HK-2 (cell line): ENCODE measurements around the gene DCAF6.

Source experiments
- DNase-seq: peaks from one replicate; pipeline ENCODE4 v3.0.0-alpha.2; 2018; ENCODE audit not compliant: unreplicated experiment

Gene DCAF6

DNA sequence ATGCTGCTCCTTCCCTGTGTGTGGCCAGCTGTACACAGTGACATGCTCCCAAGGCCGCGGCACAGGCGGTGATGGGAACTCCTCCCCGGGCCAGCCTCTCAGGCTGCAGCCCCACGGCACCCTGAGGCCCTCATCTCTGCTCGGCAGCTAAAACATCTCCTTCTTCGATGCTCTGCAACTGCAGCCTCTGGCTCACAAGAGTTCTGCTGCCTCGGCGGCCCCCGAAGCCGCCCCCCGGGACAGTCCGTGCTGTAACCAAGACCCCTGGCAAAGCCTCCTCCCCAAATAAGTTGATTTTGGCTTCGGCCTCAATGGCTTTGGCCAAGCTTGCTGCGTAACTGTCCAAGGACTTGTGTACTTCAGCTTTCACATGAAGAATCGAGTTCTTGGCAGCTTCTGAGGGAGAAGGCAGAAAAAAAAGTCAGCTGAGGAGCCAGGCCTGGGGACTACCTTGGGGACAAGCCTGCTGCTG, 149.0 kb downstream of the DCAF6 start:
- no peak for DNase-seq

GRCh38 chr1:168086438-168086837, 150.0 kb downstream of the DCAF6 start:
- DNase-seq: no peak

GRCh38 chr1:168087696-168088095, 151.2 kb downstream of the DCAF6 start:
- DNase-seq: no peak

DNA sequence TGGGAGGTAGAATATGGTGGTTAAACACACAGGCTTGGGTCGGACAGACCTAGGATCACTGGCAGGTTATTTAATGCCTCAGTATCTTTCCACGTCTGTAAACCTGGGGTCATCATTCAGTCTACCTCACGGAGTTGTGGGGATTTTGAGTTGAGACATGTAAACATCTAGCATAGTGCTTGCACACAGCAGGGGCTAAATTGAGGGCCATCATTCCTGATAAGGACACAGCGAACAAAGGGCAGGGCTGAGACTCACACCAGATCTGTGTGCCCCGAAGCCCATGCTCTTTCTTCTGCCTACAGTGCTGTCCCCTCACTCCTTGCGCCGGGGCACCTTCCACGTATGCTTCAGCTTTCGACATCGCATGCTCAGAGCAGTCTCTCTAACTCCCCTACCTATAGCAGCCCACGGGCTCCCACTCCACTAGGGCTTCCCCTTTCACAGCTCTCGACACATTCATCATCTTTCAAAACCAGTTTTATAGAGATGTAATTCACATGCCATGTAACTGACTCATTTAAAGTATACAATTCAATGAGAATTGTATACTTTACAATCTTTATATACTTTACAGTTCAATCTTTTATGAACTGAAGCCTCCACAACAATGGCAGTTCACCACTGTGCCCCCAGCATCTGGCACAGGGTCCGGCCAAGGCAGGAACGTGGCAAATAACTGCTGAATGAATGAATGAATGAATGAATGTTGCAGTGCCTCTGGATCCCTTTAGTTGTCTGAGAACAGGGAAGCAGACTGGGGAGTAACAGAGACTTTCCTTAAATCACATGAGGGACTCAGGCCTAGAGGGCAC, 152.2 kb downstream of the DCAF6 start:
- no peak for DNase-seq

GRCh38 chr1:168089326-168089978, 153.0 kb downstream of the DCAF6 start:
- no peak for DNase-seq

- DNase-seq: no peak
These were observed 153.5 kb downstream of the DCAF6 start for GRCh38 chr1:168089979-168090337.

DNA sequence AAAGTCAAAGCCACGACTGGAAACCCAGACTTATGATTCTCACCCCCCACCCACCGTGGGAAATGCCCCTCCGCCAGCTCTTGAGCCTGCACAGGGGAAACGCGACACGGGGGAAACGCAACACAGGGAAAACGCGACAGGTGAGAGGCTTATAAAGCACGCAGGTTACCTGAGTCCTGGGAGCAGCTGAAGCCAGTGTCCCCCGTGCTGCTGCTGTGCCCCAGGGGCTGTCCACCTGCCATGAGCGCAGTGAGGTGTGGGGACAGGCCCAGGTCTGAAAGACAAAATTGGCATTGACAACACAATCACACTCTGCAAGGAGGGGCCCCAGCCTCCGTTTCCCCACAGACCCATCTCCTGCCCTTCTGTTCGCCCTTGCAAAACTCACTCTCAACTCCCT, 153.9 kb downstream of the DCAF6 start:
- no peak for DNase-seq

- DNase-seq: no peak
These were observed 154.6 kb downstream of the DCAF6 start for GRCh38 chr1:168091063-168091462.

GRCh38 chr1:168091720-168092550, 155.5 kb downstream of the DCAF6 start:
- no peak for DNase-seq

DNA sequence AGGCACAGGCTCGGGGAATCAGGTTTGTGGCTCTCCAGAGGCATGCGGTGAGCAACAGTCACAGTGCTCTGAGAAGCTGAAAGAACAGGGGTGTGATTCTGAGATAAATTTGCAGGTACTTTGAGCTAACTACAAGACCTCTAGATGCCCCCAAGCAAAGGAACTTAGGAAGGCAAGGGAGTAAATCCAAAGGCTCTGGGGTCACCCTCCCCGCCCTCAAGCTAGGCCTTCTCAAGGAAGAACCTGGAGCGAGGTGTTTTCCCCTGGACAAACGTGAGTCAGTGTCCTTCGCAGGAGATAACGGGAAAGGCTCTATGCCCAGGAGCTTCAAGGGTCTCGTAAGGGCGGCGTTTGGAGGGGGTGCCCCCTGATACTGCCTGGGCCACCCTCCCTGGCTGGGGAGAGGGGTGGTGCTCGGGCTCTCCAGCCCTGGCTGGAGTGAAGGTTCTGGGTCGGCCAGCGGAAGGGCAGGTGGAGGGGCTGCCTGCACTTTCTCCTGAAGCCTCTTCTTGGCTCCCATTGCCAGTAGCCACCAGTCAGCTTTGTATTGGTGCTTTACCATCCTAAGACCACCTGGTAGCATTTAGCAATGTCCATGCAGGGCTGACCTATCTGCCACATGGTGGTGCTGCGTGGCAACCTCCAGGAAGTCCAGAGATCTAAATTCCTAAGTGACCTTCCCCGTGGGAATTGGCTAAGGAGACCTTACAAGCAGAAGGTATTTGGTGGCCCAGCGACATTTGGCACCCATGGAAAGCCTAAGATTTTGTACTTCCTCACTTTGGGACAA, 156.3 kb downstream of the DCAF6 start:
- DNase-seq: no peak

DNA sequence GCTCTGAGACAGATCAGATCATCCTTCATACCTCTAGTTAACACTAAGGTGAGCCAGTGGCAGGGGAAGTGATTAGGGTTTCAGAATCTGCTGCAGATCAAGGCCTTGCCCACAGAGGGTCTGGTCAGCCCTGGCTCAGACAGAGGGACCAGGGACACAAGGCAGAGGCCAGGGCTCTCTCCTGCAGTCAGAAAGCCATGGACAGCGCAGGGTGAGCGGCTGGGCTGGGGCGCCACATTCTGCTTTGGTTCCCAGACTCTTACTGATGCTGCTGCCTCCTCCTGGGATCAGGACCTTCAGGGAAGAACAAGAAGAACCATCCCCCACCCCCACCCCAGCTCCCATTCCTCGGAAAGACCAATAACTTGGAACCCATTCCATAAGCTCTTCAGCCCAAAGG, 157.1 kb downstream of the DCAF6 start:
- no peak for DNase-seq

- DNase-seq: no peak
These were observed 159.0 kb downstream of the DCAF6 start for GRCh38 chr1:168095476-168095875.

DNA sequence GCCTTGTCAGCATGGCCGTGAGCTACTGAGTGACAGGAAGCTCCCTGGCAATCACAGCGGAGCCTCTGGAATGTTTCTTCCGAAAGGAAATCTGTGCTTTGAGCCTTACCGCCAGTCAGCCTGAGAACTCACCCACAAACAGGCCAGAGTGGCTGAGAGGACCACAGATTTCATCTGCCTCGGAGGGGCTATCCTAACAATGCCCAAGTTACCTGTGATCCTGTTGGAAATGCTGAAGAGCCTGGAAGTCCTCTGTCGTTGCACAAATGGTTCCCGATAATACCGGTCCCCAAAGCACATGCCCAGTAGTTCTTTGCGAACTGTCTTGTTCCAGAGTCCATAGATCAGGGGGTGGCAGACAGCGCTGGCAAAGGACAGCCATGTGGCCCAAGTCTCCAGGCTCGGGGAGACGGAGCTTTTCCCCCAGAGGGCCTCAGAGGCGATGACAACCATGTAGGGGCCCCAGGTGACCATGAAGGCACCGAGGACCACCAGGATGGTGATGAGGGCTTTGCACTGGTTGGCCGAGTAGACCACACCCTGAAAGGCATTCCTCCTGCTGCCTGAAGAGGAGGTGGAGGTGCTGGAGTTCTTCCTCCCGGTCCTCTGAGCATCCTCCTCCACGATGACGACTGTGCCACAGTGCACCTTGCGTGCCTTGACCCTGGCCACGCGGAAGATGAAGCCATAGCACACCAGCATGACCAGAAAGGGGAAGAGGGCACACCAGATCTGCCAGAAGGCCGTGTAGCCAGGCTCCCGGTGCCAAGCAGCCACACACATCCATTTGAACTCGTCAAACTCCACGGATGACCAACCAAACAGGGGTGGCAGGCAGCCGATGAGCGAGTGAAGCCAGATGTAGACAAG, 160.0 kb downstream of the DCAF6 start:
- no peak for DNase-seq

DNA sequence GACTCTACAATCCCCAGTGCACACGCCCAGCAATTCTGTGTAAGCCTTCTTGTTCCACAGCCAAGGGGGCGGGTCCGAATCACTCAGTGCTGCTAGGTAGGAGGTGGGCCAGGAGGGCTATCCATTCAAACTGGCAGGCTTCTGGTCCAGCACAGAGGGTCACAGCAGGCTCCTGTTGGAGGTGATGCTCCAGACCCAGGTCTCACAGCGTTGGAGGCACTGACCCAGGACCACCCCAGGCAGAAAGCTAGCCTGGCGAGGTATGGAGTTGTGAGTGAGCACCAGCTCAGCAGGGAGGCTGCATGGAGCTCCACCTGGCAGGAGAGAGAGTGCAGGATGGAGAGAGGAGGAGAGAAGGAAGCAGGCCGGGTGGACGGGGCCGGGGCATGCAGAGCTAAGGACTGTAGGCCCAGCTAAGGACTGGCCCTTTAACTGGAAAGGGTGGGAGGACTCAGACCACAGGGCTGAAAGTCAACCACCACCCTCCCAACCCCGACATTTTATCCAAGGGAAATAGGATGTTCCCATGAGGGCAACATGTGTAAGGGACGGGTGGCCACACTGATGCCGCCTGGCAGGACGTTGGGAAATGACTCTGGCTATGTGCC, 161.5 kb downstream of the DCAF6 start:
- no peak for DNase-seq

- no peak for DNase-seq
These were observed 162.2 kb downstream of the DCAF6 start for GRCh38 chr1:168098534-168099320.

GRCh38 chr1:168099337-168099801, 162.9 kb downstream of the DCAF6 start:
- no peak for DNase-seq

GRCh38 chr1:168100315-168101002, 164.0 kb downstream of the DCAF6 start:
- DNase-seq: no peak

GRCh38 chr1:168101336-168101735, 164.9 kb downstream of the DCAF6 start:
- DNase-seq: no peak

GRCh38 chr1:168102487-168102886, 166.0 kb downstream of the DCAF6 start:
- DNase-seq: no peak
